GM21447 (cell line): ENCODE results near the gene WRAP73.

Experiments
- ATAC-seq: cut with Tn5 transposase; IDR thresholded peaks from one replicate; pipeline ENCODE4 v1.9.1; 2021; ENCODE audit not compliant: unreplicated experiment

The WRAP73 gene

GRCh38 chr1:3581296-3582036, 68.4 kb downstream of the WRAP73 start:
- ATAC-seq = no peak
